Smooth muscle cell (in vitro differentiated cells): ENCODE data around the gene OSM. TPM values are rescaled to one million over a fixed set of nuclear protein-coding genes. Genes with fewer than 3 reads are reported as not detected.

Experiments used
- DNase-seq: peaks from one replicate; lab custom pipeline; 2025; ENCODE audit not compliant: unreplicated experiment; lab: John Stamatoyannopoulos, UW
- H2AFZ ChIP-seq: fragments of 200-600 bp; sonication (generic); 2 replicates; pipeline ENCODE4 v1.6.0; 2016; ENCODE audit warnings: antibody characterized with exemption, low read depth, mild to moderate bottlenecking
- H3F3A ChIP-seq: fragments of 200-600 bp; sonication (generic); 2 replicates; pipeline ENCODE4 v1.6.0; 2017; ENCODE audit warnings: antibody characterized with exemption, low read depth
- H3K27ac ChIP-seq: fragments of 200-600 bp; sonication (generic); 2 replicates; pipeline ENCODE4 v1.5.1; 2016; ENCODE audit warnings: low read depth, mild to moderate bottlenecking
- H3K27me3 ChIP-seq: fragments of 200-600 bp; sonication (generic); 2 replicates; pipeline ENCODE4 v1.6.1; 2016; ENCODE audit warnings: low read depth, mild to moderate bottlenecking
- H3K36me3 ChIP-seq: fragments of 200-600 bp; sonication (generic); 2 replicates; pipeline ENCODE4 v1.5.1; 2016; ENCODE audit warnings: low read depth
- H3K4me1 ChIP-seq: fragments of 200-600 bp; sonication (generic); 2 replicates; pipeline ENCODE4 v1.5.1; 2016; ENCODE audit warnings: low read depth
- H3K4me2 ChIP-seq: fragments of 200-600 bp; sonication (generic); 2 replicates; pipeline ENCODE4 v1.6.0; 2016; ENCODE audit warnings: mild to moderate bottlenecking
- H3K4me3 ChIP-seq: fragments of 200-600 bp; sonication (generic); 2 replicates; pipeline ENCODE4 v1.5.1; 2016; ENCODE audit warnings: mild to moderate bottlenecking
- H3K79me2 ChIP-seq: fragments of 200-600 bp; sonication (generic); 2 replicates; pipeline ENCODE4 v1.6.0; 2016; ENCODE audit warnings: low read depth, mild to moderate bottlenecking
- H3K9ac ChIP-seq: fragments of 200-600 bp; sonication (generic); 2 replicates; pipeline ENCODE4 v1.6.0; 2016; ENCODE audit warnings: low read depth
- H3K9me3 ChIP-seq: fragments of 200-600 bp; sonication (generic); replicated peaks from 2 replicates; pipeline ENCODE4 v1.5.1; 2016; ENCODE audit warnings: low read depth
- H4K20me1 ChIP-seq: fragments of 200-600 bp; sonication (generic); 2 replicates; pipeline ENCODE4 v1.6.0; 2016; ENCODE audit warnings: low read depth
- CTCF ChIP-seq: fragments of 200-600 bp; sonication (generic); IDR thresholded peaks from 2 replicates; pipeline ENCODE4 v1.5.1; 2017; ENCODE audit warnings: borderline replicate concordance, mild to moderate bottlenecking, antibody characterized with exemption; ENCODE audit not compliant: insufficient read depth, poor library complexity, severe bottlenecking
- WGBS: methylation state at CpG from one replicate; pipeline ENCODE4 v1.1.7; 2016; ENCODE audit warnings: low lambda C conversion rate; 5-methylcytosine and 5-hydroxymethylcytosine counted together
- polyA plus RNA-seq: library from polyadenylated mRNA; unstranded; fragments of >200 nt; fragmentation: Nextera tagmentation; extraction: Ambion mirVana; gene quantifications from 2 replicates; pipeline ENCODE4 v1.2.1, GENCODE V29; 2016
- total RNA-seq: library from RNA; depleted of rRNA; stranded (reverse); fragments of >200 nt; gene quantifications from 2 replicates; pipeline ENCODE4 v1.2.3, GENCODE V29; 2014

OSM gene
- total and polyA plus RNA-seq, 2 experiments from 2014 or later, result 0.14 to 0.27 TPM

- Histone ChIP-seq H2AFZ (no peak overlapping the region), H3K4me2 (peak overlapping the region; percentile 17), H3K27ac (peak overlapping the region; percentile 54), H4K20me1 (peaks cover 100% of the 10 kb centered on the region), H3K9ac (no peak overlapping the region), H3K9me3 (no peaks in the 10 kb centered on the region), H3F3A (peaks cover 19% of the 10 kb centered on the region), H3K79me2 (peaks cover 43% of the 10 kb centered on the region), H3K27me3 (no peaks in the 10 kb centered on the region), H3K36me3 (no peaks in the 10 kb centered on the region), H3K4me1 (no peaks in the 10 kb centered on the region), H3K4me3 (no peak overlapping the region)
- 65% methylated on average over 9 of the region's 9 CpGs for WGBS
- TF ChIP-seq CTCF, result no peak
- no peak for DNase-seq
Observed at GRCh38 chr22:30301995-30302809, 35.6 kb upstream of the OSM start.

- H3K27me3 ChIP-seq, result no peaks in the 10 kb centered on the region
- H3K79me2 ChIP-seq, result peaks cover 20% of the 10 kb centered on the region
- H3K27ac ChIP-seq, result peak overlapping the region; percentile 23
Observed at GRCh38 chr22:30299322-30299721, 32.7 kb upstream of the OSM start.

GRCh38 chr22:30297991-30298701 is 31.5 kb upstream of the OSM start:
- Histone ChIP-seq H4K20me1 (peaks cover 100% of the 10 kb centered on the region), H3F3A (peaks cover 6% of the 10 kb centered on the region), H3K9me3 (no peaks in the 10 kb centered on the region), H3K4me1 (no peaks in the 10 kb centered on the region), H3K79me2 (peaks cover 9% of the 10 kb centered on the region), H3K4me2 (no peak overlapping the region), H3K4me3 (no peak overlapping the region), H3K27ac (no peak overlapping the region), H3K36me3 (no peaks in the 10 kb centered on the region), H3K9ac (no peak overlapping the region), H3K27me3 (no peaks in the 10 kb centered on the region), H2AFZ (no peak overlapping the region)
- TF ChIP-seq CTCF, result no peak
- DNase-seq, result no peak
- WGBS, result 84% methylated on average over 9 of the region's 9 CpGs

More at GRCh38 chr22:30299322-30299721, 32.7 kb upstream of the OSM start:
- Histone ChIP-seq H2AFZ (no peak overlapping the region), H3K4me1 (no peaks in the 10 kb centered on the region), H3K4me3 (no peak overlapping the region), H4K20me1 (peaks cover 100% of the 10 kb centered on the region), H3K36me3 (no peaks in the 10 kb centered on the region), H3K4me2 (no peak overlapping the region), H3F3A (peaks cover 15% of the 10 kb centered on the region), H3K9me3 (no peaks in the 10 kb centered on the region), H3K9ac (no peak overlapping the region)
- no peak for DNase-seq
- WGBS, result 98% methylated on average over 13 of the region's 13 CpGs
- no peak for TF ChIP-seq CTCF
